Fibroblast of villous mesenchyme (primary cell): ENCODE data around the gene CACNA1C. TPM values are rescaled to one million over a fixed set of nuclear protein-coding genes. Genes with fewer than 3 reads are reported as not detected.

Experiments
- DNase-seq: peaks from one replicate; pipeline ENCODE4 v3.0.0-alpha.2; 2010; ENCODE audit warnings: low read depth
- H3K4me3 ChIP-seq: 2 replicates; pipeline ENCODE4 v1.5.1; 2011; ENCODE audit warnings: low read depth, mild to moderate bottlenecking, low read length
- total RNA-seq: library from RNA; depleted of rRNA; stranded (reverse); fragments of >200 nt; gene quantifications from 2 replicates; pipeline ENCODE4 v1.2.3, GENCODE V29; 2012
- TF ChIP-seq, protein P1 (sequence below): IDR thresholded peaks from 2 replicates; pipeline ENCODE4 v1.5.1; 2012; ENCODE audit warnings: low read depth, mild to moderate bottlenecking, low read length; ENCODE audit not compliant: insufficient read depth

CACNA1C gene
- total RNA-seq, 1 donor: 11.7 TPM

- TF ChIP-seq, protein P1, sequence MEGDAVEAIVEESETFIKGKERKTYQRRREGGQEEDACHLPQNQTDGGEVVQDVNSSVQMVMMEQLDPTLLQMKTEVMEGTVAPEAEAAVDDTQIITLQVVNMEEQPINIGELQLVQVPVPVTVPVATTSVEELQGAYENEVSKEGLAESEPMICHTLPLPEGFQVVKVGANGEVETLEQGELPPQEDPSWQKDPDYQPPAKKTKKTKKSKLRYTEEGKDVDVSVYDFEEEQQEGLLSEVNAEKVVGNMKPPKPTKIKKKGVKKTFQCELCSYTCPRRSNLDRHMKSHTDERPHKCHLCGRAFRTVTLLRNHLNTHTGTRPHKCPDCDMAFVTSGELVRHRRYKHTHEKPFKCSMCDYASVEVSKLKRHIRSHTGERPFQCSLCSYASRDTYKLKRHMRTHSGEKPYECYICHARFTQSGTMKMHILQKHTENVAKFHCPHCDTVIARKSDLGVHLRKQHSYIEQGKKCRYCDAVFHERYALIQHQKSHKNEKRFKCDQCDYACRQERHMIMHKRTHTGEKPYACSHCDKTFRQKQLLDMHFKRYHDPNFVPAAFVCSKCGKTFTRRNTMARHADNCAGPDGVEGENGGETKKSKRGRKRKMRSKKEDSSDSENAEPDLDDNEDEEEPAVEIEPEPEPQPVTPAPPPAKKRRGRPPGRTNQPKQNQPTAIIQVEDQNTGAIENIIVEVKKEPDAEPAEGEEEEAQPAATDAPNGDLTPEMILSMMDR: no peak
- no peak for DNase-seq
- H3K4me3 ChIP-seq: no peak overlapping the region
These were observed 488.9 kb downstream of the CACNA1C start for GRCh38 chr12:2541631-2542204.

DNA sequence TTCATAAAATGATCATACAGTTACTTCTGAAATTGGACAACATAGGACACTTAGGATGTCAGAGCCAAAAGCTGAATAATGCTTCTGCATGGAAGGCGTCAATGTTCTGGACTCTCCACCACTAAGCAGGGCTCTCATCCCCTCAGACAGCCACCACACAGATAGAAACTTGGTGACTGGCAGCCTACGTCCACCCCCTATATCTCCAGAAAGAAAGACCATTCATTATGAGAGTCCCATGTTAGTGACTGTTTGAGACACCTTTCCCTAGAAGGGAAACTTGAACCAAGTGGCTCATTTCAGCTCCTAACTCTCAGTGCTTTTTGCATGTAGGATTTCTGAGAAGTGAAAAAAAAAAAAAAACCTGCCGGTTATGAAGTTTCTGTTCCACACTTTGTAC, 491.0 kb downstream of the CACNA1C start:
- TF ChIP-seq, protein P1: no peak
- no peak for DNase-seq
- H3K4me3 ChIP-seq: no peak overlapping the region

DNA sequence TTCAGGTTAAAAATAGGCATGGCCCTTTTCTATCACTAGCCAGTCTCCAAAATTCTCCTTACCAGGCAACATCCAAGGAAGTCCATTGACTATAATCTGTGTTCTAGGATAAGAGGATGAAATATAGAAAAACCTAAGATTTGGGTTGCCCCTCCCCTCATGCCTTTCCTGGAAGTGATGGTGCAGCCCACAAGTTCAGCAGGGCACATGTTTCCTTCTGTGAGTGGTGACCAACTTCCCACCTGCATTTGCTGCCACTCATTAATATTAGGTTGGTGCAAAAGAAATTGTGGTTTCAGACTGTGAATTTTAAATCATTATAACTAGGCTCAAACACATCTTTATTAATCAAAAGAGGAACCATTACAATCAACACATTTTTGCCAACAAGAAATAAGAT, 491.4 kb downstream of the CACNA1C start:
- DNase-seq: no peak
- TF ChIP-seq, protein P1: no peak
- no peak overlapping the region for H3K4me3 ChIP-seq

- no peak overlapping the region for H3K4me3 ChIP-seq
- TF ChIP-seq, protein P1: no peak
- no peak for DNase-seq
These were observed 494.7 kb downstream of the CACNA1C start for GRCh38 chr12:2547273-2548044.

- TF ChIP-seq, protein P1: no peak
- DNase-seq: peak; percentile 2
- H3K4me3 ChIP-seq: no peak overlapping the region
These were observed 495.3 kb downstream of the CACNA1C start for GRCh38 chr12:2548081-2548480.

DNA sequence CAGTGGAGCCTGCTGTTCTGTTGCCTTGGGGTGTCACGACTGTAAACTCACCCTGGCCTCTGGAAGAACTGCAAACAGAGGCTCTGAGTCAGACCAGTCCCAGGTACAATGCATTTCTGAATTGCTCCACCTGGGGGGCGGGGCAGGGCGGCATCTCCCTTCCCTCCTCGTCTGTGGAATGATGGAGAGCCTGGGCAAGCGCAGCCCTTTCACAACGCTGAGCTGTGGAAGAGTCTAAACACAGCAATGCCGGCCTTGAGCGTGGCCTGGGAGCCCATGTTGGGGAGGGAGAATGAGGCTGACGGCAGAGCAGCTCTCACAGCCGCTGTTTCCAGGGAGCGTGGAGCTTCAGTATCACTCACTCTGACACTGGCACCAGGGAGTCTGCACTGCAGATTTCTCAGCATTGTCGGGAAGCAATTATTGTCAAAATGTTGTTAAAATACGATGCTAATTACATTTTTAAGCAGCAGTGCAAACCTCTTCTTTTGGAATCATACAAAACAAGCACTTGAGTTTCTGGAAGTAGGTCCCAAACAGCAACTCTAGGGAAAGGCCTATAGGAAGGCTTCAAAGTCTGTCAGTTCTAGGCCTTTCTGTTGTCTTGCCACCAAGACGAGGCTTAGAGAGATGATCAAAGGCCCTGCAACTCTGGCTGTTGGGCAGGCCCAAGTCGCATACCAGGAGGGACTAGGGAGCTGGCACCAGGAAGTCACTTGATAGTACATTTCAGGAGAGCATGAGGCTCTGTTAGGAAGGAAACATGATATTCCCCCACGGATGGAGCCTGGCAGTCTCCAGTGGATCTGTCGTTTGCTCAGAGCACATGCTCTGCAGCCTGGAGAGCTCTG, 498.0 kb downstream of the CACNA1C start:
- H3K4me3 ChIP-seq: no peak overlapping the region
- TF ChIP-seq, protein P1: no peak
- DNase-seq: no peak
